Activated CD4-positive, CD25-positive, alpha-beta regulatory T cell treated with anti-CD3 and anti-CD28 coated beads, Interleukin-2, amount 50 U/mL, for 16 hours (primary cell): ENCODE measurements around the gene RHOH.
"Not testable (repeated sequence)": the region's sequence is repeated elsewhere in the genome, so short reads cannot be mapped to it uniquely, and the experiment has no call there.

Experiments used
- DNase-seq: peaks from one replicate; pipeline ENCODE4 v3.0.0-alpha.2; 2020; ENCODE audit warnings: low read depth, low spot score

The RHOH gene

DNA sequence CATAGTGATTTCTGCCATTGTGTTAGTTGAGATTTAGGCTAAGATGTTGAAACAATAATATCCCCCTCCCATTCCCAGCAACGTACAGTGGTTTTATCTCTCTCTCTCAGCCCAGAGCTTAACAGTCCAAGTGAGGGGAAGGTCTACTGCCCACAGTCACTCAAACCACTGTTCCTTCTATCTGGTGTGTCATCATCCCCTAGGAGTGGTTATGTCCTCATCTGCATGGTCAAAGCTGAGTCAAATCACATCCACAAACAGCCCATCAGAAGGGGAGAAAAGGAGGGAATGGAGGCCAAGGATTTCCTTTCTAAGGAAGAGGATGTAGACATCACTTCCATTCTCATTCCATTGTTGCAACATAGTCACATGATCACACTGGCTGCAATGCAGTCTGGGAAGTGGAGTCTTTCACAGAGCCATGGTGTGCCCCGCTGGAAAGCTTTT lies 95.5 kb downstream of the RHOH start:
- DNase-seq: no peak

DNA sequence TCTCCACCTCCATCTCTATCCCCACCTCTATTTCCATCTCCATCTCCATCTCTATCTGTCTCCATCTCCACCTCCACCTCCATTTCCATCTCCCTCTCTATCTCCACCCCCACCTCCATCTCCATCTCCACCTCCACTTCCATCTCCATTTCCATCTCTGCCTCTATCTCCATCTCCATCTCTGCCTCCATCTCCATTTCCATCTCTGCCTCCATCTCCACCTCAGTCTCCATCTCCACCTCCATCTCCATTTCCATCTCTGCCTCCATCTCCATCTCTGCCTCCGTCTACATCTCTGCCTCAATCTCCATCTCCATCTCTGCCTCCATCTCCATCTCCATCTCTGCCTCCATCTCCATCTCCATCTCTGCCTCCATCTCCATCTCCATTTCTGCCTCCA lies 97.5 kb downstream of the RHOH start:
- DNase-seq: no peak

DNA sequence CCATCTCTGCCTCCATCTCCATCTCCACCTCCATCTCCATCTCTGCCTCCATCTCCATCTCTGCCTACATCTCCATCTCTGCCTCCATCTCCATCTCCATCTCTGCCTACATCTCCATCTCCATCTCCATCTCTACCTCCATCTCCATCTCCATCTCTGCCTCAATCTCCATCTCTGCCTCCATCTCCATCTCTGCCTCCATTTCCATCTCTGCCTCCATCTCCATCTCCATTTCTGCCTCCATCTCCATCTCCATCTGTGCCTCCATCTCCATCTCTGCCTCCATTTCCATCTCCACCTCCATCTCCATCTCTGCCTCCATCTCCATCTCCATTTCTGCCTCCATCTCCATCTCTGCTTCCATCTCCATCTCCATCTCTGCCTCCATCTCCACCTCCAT lies 98.2 kb downstream of the RHOH start:
- not testable (repeated sequence) for DNase-seq

DNA sequence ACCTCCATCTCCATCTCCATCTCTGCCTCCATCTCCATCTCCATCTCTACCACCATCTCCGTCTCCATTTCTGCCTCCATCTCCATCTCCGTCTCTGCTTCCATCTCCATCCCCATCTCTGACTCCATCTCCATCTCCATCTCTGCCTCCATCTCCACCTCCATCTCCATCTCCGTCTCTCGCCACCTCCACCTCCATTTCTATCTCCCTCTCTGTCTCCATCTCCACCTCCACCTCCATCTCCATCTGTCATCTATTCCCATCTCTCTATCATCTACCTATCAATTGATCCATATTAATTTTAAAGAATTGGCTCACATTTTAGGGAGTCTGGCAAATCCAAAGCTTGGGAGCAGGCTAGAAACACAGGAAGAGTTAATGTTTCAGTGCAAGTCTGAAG lies 98.7 kb downstream of the RHOH start:
- DNase-seq: no peak
